Astrocyte of the spinal cord (primary cell): Measurements from ENCODE around the gene MDH1B.
"Not testable (repeated sequence)": the region's sequence is repeated elsewhere in the genome, so short reads cannot be mapped to it uniquely, and the experiment has no call there.

Experiments used
- DNase-seq: peaks from one replicate; pipeline ENCODE4 v3.0.0; 2011; ENCODE audit warnings: low read depth, low spot score
- H3K4me3 ChIP-seq: 2 replicates; pipeline ENCODE4 v1.5.1; 2011; ENCODE audit warnings: low read depth, mild to moderate bottlenecking, low read length, moderate library complexity
- CTCF ChIP-seq: IDR thresholded peaks from 2 replicates; pipeline ENCODE4 v1.5.1; 2012; ENCODE audit warnings: low read depth, mild to moderate bottlenecking, low read length, inconsistent platforms
- in situ Hi-C: cut with HindIII; loops from 2 replicates; pipeline ENCODE4 v1.10.0; 2017; ENCODE audit warnings: low sequenced_read_pairs

The MDH1B gene

GRCh38 chr2:206765242-206766056 lies at the start of gene MDH1B, which contains the start of gene FASTKD2:
Gene MDH1B (minus strand): TSS chr2:206765328. CDS start chr2:206765271, 57 bp downstream.
Gene FASTKD2 (plus strand): TSS chr2:206765606. CDS start chr2:206766694, 1,088 bp downstream.
- peak within 1 kb of the TSS; percentile 89 for H3K4me3 ChIP-seq
- TF ChIP-seq CTCF = no peak
- in situ Hi-C loops = no loop called here
- peak; percentile 99 for DNase-seq

DNA sequence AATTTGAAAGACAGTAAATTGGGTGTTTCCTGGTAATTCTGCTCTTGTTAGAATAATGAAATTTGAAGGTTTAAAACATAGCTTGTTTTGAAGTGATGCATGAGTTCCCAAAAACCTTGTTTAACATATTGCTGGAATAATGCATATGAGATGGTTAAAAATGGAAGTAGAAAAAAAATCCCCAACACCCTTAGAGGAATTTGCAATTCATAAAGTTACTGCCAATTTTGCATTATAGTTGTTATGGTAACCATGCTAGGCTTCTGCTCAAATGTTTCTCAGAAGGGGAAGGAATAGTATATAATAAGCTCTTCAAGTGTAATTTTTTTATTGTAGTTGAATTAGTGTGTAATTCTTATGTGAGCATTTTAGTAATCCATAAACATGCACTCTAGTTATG lies 49.4 kb upstream of the MDH1B start:
- no peak for DNase-seq
- in situ Hi-C loops = no loop called here
- TF ChIP-seq CTCF = no peak
- no peak overlapping the region for H3K4me3 ChIP-seq

GRCh38 chr2:206812471-206812870 lies 47.3 kb upstream of the MDH1B start:
- DNase-seq, in situ Hi-C loops: not testable (repeated sequence)

DNA sequence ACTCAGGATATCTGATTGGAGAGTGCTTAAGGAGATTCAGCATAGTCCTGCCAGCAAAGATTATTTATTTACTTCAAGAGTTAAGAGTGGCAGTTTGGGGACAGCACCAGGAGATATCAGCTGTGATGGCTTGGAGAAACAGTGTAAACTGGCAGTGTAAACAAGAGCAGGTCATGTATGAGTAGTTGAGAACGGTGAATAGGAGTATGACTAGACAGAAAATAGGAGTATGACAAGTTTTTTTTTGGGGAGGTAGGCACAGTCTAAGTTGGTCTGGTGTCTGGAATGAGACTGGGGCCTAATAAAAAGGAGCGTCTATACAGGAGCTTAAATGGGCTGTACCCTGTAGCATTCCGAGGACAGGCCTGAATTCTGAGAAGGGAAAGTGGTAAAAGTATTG lies 42.5 kb upstream of the MDH1B start:
- not testable (repeated sequence) for DNase-seq

More at GRCh38 chr2:206812471-206812870, 47.3 kb upstream of the MDH1B start:
- not testable (repeated sequence) for H3K4me3 ChIP-seq

GRCh38 chr2:206805887-206806607 lies 40.9 kb upstream of the MDH1B start:
- no peak overlapping the region for H3K4me3 ChIP-seq
- DNase-seq = no peak
- in situ Hi-C loops = no loop called here
- TF ChIP-seq CTCF = no peak

More for the DNA sequence above, 42.5 kb upstream of the MDH1B start:
- H3K4me3 ChIP-seq, in situ Hi-C loops: not testable (repeated sequence)

- H3K4me3 ChIP-seq = no peak overlapping the region
- in situ Hi-C loops = no loop called here
- no peak for DNase-seq
- no peak for TF ChIP-seq CTCF
Measured at GRCh38 chr2:206804326-206804725, 39.2 kb upstream of the MDH1B start.

GRCh38 chr2:206802654-206803514 lies 37.8 kb upstream of the MDH1B start:
- no peak for DNase-seq
- no peak for TF ChIP-seq CTCF
- H3K4me3 ChIP-seq = no peak overlapping the region
- in situ Hi-C loops = no loop called here
